DMS153 treated with DMSO at 0.1 percent for 48 hours (cell line): ENCODE data around the gene PTPRK.
"Not testable (repeated sequence)": the region's sequence is repeated elsewhere in the genome, so short reads cannot be mapped to it uniquely, and the experiment has no call there.

Experiments used
- DNase-seq: peaks from one replicate; lab custom pipeline; 2025; ENCODE audit not compliant: unreplicated experiment; lab: John Stamatoyannopoulos, UW

The PTPRK gene

GRCh38 chr6:127937747-127938146 is 582.7 kb downstream of the PTPRK start:
- DNase-seq: no peak

- DNase-seq: no peak
Observed at GRCh38 chr6:127937102-127937501, 583.3 kb downstream of the PTPRK start.

DNA sequence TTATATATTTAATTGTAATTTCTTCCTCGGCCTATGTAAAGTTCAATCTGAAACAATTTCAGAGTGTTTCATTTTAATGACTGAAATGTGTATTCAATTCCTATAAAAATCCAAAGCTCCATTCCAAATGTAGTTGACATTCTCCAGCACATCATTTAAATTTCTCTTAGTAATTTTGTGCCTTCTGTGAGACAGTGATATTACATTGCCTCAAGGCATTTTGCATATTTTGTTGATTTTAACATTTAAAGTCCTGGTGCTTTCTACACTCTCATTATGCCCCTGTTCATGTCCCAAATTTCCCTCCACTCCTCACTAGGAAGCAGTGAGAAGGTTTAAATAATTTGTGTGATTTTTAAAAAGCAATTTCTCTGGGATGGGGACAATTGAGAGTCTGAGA is 585.4 kb downstream of the PTPRK start:
- no peak for DNase-seq

- no peak for DNase-seq
Observed at GRCh38 chr6:127933852-127934840, 586.3 kb downstream of the PTPRK start.

DNA sequence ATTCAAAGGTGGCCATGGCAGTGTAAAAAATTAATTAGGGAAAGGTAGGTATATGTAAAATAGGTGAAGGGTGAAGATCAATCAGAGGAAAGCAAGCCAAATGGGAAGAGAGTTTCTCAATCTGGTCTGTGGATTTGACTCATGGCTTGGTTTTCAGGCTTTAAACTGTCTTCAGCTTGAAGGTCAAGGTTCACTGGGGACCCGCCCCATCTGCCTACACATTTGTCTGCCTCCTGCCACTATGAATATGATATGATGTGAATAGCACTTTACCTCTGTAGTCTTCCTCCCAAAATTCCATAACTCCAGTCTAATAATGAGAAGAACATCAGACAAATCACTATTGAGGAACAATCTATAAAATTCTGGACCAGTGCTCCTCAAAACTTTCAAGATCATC is 587.3 kb downstream of the PTPRK start:
- no peak for DNase-seq

DNA sequence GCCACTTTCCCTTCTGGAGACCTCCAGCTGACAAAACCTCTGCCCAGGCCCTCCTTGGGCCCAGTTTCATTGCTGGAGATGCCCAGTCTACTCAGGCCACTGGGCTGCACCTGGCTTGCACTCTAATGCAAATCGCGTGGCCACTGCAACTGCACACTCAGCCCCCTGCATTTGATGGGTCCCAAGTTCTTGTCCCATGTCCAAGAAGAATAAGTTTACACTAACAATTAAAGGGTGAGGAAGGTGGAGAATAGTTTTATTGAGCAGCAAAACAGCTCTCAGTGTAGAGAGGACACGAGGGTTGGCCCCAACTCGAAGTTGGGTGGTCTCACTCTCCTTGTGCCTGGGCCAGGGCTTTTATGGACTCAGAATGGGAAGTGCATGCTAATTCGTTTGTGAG is 587.7 kb downstream of the PTPRK start:
- DNase-seq: no peak

- not testable (repeated sequence) for DNase-seq
Observed at GRCh38 chr6:127926441-127926840, 594.0 kb downstream of the PTPRK start.

DNA sequence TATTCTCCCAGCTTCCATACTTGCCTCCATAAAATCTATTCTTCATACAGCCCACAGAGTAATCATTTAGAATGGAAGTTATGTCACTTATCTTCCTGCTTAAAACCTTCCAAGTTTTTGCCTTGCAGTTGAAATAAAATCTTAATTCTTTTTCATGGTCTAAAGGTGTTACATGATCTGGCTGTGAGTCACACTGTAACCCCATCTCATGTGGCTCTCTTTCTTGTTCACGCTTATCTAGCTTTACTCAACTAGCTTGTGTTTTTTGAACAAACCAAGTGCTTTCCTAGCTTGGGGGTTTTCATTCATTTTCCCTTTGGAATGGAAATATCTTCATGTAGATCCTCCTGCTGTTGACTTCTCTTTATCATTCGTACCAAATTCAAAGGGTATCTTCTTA is 596.0 kb downstream of the PTPRK start:
- DNase-seq: no peak

DNA sequence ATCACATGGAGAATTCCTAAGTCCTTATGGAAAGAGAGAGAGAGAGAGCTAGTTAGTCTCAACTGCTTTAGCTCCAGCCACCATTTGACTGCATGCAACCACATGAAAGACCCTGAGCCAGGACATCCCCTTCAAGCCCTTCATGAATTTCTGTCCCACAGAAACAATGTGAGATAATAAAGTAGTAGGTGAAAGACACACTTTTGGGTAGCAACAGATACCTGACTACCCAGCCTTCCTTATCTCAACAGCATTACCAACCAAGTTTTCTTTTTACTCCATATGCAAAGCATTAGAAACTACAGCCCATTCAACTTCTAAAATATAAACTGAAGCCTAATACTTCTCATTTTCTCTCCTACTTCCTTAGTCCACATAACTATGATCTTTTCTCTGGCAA is 596.4 kb downstream of the PTPRK start:
- no peak for DNase-seq

DNA sequence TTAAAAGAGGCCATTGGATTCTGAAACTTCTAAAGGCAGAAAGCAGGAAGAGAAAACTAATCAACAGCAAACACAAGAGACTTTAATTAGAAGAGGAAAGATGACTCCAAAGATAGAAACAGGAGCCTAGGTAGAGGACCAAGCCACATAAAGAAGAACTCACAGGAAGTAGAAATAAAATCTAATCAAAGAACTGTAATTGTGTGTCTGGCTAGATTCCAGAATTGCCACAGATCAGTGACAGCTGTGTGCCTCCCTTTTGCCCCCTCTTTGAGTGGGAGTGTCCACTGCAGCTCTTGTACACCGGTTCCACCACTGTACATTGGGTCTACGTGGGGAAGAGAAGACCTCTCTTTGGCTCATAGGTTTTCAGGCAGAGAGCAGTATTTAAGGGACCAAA is 597.3 kb downstream of the PTPRK start:
- DNase-seq: peak; percentile 27

DNA sequence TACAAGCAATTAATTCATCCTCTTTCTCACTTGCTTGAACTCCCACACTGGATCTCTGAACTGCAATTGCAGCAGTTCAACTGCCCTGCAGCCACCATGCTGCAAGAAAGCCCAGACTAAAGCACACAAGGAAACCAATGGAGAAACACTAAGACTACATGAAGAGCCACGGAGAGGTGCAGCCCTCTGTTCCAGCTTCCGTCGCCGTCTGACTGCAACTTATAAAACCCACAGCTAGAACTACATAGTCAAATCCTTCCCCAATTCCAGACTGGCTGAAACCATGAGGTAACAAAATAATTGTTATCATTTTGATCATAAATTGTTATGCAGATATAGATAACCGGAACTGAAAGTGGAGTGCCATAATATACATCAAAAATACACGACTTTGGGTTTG is 598.4 kb downstream of the PTPRK start:
- DNase-seq: no peak

GRCh38 chr6:127920804-127921203 is 599.6 kb downstream of the PTPRK start:
- no peak for DNase-seq
